Aorta (tissue), 5 donors: Measurements from ENCODE around the gene SPSB4. TPM values are rescaled to one million over a fixed set of nuclear protein-coding genes. Genes with fewer than 3 reads are reported as not detected.
A peak's percentile ranks its signal among the peaks of the same experiment; 100 is the strongest.

ENCODE experiments used
- ATAC-seq: fragments of 200-7000 bp; cut with Tn5 transposase; one replicate; pipeline ENCODE4 v1.9.1; 2022; ENCODE audit warnings: moderate library complexity; ENCODE audit not compliant: low FRiP score
- DNase-seq, 2 donors: peaks; one replicate each; pipeline ENCODE4 v3.0.0-alpha.2; 2020
- H3K27ac ChIP-seq, 2 donors: one replicate each; pipeline ENCODE4 v1.5.1; 2013; ENCODE audit warnings: low read length in 2 of 2, mild to moderate bottlenecking in 2 of 2, moderate library complexity in 2 of 2, control low read depth in 1 of 2, inconsistent platforms in 1 of 2, low read depth in 1 of 2
- H3K27me3 ChIP-seq, 2 donors: one replicate each; pipeline ENCODE4 v1.6.1; 2013; ENCODE audit warnings: control low read depth in 1 of 2, low read length in 1 of 2, mild to moderate bottlenecking in 1 of 2, moderate library complexity in 1 of 2; ENCODE audit not compliant: insufficient read depth in 2 of 2, control insufficient read depth in 1 of 2
- H3K36me3 ChIP-seq, 2 donors: one replicate each; pipeline ENCODE4 v1.6.1; 2013; ENCODE audit warnings: control low read depth in 1 of 2, low read length in 1 of 2, mild to moderate bottlenecking in 1 of 2; ENCODE audit not compliant: insufficient read depth in 2 of 2, control insufficient read depth in 1 of 2
- H3K4me1 ChIP-seq, 2 donors: one replicate each; pipeline ENCODE4 v1.6.1; 2013; ENCODE audit warnings: low read length in 2 of 2, control low read depth in 1 of 2, mild to moderate bottlenecking in 1 of 2, moderate library complexity in 1 of 2; ENCODE audit not compliant: insufficient read depth in 2 of 2, control insufficient read depth in 1 of 2
- H3K4me3 ChIP-seq, 2 donors: one replicate each; pipeline ENCODE4 v1.5.1; 2013; ENCODE audit warnings: low read length in 2 of 2, control low read depth in 1 of 2, mild to moderate bottlenecking in 1 of 2
- H3K9me3 ChIP-seq: one replicate; pipeline ENCODE4 v1.6.1; 2013; ENCODE audit warnings: mild to moderate bottlenecking, low read length; ENCODE audit not compliant: control insufficient read depth
- WGBS, 2 donors: extraction: QIAGEN DNeasy Blood & Tissue Kit; methylation state at CpG; one replicate each; pipeline ENCODE4 v1.1.7; 2013; 5-methylcytosine and 5-hydroxymethylcytosine counted together
- intact Hi-C, 2 donors: fragments of 100-400 bp; cut with DNase I; formaldehyde crosslinking; loops; one replicate each; pipeline versions ENCODE4 v1.14.2 to v1.15.0; 2022
- polyA plus RNA-seq, 2 donors: library from polyadenylated mRNA; stranded (reverse); fragments of 200-250 nt; gene quantifications; one replicate each; pipeline ENCODE4 v1.2.3, GENCODE V29; 2013
- total RNA-seq, 2 donors: library from RNA; stranded (reverse); fragmentation: NEBNext Ultra II Directional; extraction: Animal tissue kit (Norgen Biotek cat#: 25700); gene quantifications; one replicate each; pipeline ENCODE4 v1.2.1, GENCODE V29; 2021
- donor health status: healthy with polysubstance abuse.
- donor health status: Bipolar disorder and iron deficiency.
- donor health status: DM: no; HTN: no; CAD: no.
- donor health status: DM: no; HTN: no; CAD: no.
- donor health status: DM: yes; HTN: yes; CAD: no.

The SPSB4 gene
- total and polyA plus RNA-seq, 4 donors: 0.13 to 2.0 (median 1.0) TPM; not detected in 1

DNA sequence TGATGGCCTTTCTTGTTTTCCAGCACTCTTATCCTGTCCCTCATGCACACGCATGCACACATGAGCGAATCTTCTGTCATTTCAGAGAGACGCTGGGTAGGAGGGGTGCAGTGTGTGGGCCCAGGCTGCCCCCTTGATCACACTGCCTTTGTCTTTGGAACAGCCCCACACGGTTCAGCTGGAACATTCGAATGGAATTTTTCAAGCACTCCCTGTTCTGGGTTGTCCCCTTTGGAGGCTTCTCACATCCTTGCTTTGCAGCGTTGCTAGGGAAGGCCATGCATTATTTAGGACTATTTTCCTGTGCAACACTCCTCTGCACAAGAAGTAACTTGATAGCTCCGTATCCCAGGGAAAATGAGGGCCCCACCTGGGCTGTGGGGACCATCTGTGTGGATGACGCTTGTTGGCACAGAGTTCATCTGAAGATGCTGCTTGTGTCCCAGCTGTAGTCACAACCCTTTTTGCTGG, 78.4 kb downstream of the SPSB4 start:
- Histone ChIP-seq H3K4me3 (no peak overlapping the region), H3K4me1 (no peaks in the 10 kb centered on the region), H3K36me3 (no peaks in the 10 kb centered on the region), H3K9me3 (no peaks in the 10 kb centered on the region), H3K27me3 (no peaks in the 10 kb centered on the region), H3K27ac (no peak overlapping the region)
- DNase-seq: no peak
- no peak for ATAC-seq
- 88% methylated on average over 8 of the region's 8 CpGs for WGBS, 2 donors
- intact Hi-C loops: no loop called here

DNA sequence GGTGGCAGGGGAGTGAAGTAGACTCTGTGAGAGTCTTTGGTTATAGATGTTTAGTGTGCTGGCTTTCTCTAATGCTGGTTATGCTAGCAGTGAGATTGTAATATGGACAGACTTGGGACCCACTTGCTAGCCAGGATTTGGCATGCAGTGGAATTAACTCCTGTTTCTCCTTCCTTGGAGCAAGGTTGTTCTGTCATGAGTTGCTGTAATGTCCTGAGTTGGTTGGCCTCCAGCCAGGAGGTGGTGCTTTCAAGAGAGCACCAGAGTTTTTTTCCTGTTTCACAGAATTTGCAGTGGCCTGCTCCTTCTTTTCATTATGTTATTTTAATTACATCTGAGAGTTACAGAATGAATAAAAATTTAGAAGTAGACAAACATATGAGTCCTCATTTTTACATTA, 92.4 kb downstream of the SPSB4 start:
- H3K27ac ChIP-seq: no peak overlapping the region
- no peaks in the 10 kb centered on the region for H3K9me3 ChIP-seq
- no peaks in the 10 kb centered on the region for H3K4me1 ChIP-seq
- no peaks in the 10 kb centered on the region for H3K27me3 ChIP-seq
- no peaks in the 10 kb centered on the region for H3K36me3 ChIP-seq
- no peak overlapping the region for H3K4me3 ChIP-seq
- no peak for ATAC-seq
- intact Hi-C loops: no loop called here
- no peak for DNase-seq

DNA sequence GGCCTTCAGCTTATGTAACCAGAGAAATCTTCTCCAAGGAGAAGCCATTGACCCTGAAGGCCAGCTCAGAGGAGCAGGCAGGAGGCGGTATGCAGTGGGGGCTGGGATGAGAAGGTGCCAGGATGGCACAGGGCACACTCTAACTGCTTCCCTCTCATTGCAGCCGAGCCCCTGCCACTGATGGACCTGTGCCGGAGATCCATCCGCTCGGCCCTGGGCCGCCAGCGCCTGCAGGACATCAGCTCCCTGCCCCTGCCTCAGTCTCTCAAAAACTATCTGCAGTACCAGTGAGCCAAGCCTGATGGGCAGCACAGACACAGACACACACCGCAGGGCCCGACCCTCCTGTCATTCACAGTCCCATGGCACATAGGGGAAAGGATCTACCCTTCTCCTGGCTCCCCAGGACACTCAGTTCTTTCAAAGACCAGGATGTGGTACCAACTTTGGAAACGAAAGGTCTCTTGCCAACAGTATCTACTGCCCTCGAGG, 95.9 kb downstream of the SPSB4 start:
- Histone ChIP-seq H3K27ac (no peak overlapping the region), H3K36me3 (no peaks in the 10 kb centered on the region), H3K4me1 (no peaks in the 10 kb centered on the region), H3K4me3 (no peak overlapping the region), H3K27me3 (no peaks in the 10 kb centered on the region), H3K9me3 (no peaks in the 10 kb centered on the region)
- ATAC-seq (no peak), DNase-seq (peak in 1 of 2 donors; percentile 41)
- 94 to 95% methylated on average over 11 of the region's 11 CpGs for WGBS, 2 donors
- intact Hi-C loops: no loop called here

DNA sequence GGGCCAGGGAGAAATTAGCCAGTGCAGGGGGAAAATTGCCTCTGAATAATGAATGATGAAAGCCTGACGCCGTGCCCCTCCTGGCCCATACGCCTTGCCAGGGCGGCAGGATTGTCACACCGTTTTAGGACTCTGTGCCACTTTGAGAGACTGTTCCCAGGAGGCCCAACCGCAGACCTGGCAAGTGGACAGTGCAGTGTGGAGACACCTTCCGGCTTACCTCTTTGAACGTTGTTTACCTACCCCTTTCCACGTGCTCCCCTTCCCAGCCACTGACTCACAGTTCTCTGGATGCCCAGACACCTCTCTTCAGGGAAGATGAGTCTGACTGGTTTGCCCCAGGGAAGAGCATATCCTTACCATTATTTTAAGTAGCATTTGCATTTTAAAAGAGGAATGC, 96.5 kb downstream of the SPSB4 start:
- H3K4me3 ChIP-seq: no peak overlapping the region
- ATAC-seq (no peak), DNase-seq (peak in 1 of 2 donors; percentile 51)
- H3K9me3 ChIP-seq: no peaks in the 10 kb centered on the region
- no peaks in the 10 kb centered on the region for H3K4me1 ChIP-seq
- H3K27me3 ChIP-seq: no peaks in the 10 kb centered on the region
- no peaks in the 10 kb centered on the region for H3K36me3 ChIP-seq
- intact Hi-C loops: no loop called here
- WGBS, 2 donors: 76 to 78% methylated on average over 9 of the region's 9 CpGs
- no peak overlapping the region for H3K27ac ChIP-seq

DNA sequence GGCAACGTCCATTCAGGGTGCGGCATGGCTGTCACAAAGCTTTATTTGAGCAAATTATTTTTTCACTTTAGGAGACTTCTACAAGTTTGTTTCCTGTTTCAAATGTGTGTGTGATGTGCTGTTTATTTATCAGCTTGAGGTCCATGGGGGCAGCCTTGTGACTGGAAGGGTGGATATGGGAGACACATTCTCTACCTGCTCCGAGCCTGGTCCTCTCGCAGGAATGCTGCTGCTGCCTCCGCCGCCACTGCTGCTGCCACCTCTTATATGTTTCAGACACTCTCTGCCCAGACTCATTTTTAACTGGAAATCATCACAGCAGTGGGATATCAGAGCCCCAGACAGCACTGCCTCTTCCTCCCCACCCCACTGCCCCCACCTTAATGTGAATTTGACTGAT, 97.0 kb downstream of the SPSB4 start:
- Histone ChIP-seq H3K27me3 (no peaks in the 10 kb centered on the region), H3K4me3 (no peak overlapping the region), H3K4me1 (no peaks in the 10 kb centered on the region), H3K36me3 (no peaks in the 10 kb centered on the region), H3K27ac (no peak overlapping the region), H3K9me3 (no peaks in the 10 kb centered on the region)
- intact Hi-C loops: no loop called here
- WGBS, 2 donors: 94 to 97% methylated on average over 6 of the region's 6 CpGs
- DNase-seq (peak in 1 of 2 donors; percentile 46), ATAC-seq (no peak)

DNA sequence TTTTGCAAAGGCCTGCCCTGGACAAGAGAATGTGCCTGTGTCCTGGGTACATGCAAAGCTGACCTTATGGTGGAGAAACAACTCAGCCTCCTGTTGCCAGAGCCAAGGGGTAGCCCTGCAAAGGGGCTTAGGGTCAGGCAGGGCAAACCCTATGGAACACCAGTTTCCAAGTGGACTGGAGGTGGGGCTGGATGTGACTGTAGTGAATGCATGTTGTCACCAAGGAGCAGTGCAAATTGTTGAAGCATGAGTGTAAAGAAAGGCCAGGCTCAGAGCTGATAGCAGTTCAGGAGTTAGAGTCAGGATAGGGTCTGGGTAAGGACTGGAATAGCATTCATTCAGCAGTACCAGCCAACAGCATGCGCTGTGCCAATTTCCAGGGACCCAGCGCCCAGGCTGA, 97.6 kb downstream of the SPSB4 start:
- H3K27ac ChIP-seq: no peak overlapping the region
- DNase-seq (no peak), ATAC-seq (no peak)
- no peak overlapping the region for H3K4me3 ChIP-seq
- H3K4me1 ChIP-seq: no peaks in the 10 kb centered on the region
- H3K9me3 ChIP-seq: no peaks in the 10 kb centered on the region
- 91 to 97% methylated on average over 2 of the region's 2 CpGs for WGBS, 2 donors
- no peaks in the 10 kb centered on the region for H3K27me3 ChIP-seq
- H3K36me3 ChIP-seq: no peaks in the 10 kb centered on the region
- intact Hi-C loops: no loop called here

- ATAC-seq (peak; percentile 47), DNase-seq (peak in 1 of 2 donors; percentile 59)
- H3K9me3 ChIP-seq: no peaks in the 10 kb centered on the region
- H3K27me3 ChIP-seq: no peaks in the 10 kb centered on the region
- intact Hi-C loops: no loop called here
- H3K27ac ChIP-seq: no peak overlapping the region
- 77 to 80% methylated on average over 12 of the region's 12 CpGs for WGBS, 2 donors
- no peaks in the 10 kb centered on the region for H3K4me1 ChIP-seq
- no peaks in the 10 kb centered on the region for H3K36me3 ChIP-seq
- no peak overlapping the region for H3K4me3 ChIP-seq
Observed at GRCh38 chr3:141150081-141150830, 99.1 kb downstream of the SPSB4 start.

DNA sequence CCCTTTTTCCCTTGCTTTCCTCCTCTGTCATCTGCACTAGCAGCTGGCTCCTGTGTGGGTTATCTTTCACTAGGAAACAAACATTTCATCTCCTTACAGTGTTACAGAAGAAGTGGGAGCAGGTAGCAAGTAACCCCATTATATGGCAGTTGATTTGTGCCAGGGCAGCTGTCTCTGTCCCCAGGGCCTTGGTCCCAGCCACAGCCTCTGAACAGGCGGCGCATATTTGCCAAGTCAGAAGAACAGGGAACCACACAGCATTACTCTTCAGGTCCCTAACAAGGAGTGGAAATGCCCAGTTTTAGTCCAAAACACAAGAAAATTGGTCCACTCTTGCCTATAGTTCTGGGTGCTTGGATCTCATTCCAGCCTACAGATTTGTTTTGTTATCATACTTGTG, 99.8 kb downstream of the SPSB4 start:
- intact Hi-C loops: no loop called here
- no peaks in the 10 kb centered on the region for H3K27me3 ChIP-seq
- H3K36me3 ChIP-seq: no peaks in the 10 kb centered on the region
- 89 to 90% methylated on average over 2 of the region's 2 CpGs for WGBS, 2 donors
- H3K4me3 ChIP-seq: no peak overlapping the region
- no peaks in the 10 kb centered on the region for H3K4me1 ChIP-seq
- no peaks in the 10 kb centered on the region for H3K9me3 ChIP-seq
- ATAC-seq (no peak), DNase-seq (no peak)
- H3K27ac ChIP-seq: no peak overlapping the region

DNA sequence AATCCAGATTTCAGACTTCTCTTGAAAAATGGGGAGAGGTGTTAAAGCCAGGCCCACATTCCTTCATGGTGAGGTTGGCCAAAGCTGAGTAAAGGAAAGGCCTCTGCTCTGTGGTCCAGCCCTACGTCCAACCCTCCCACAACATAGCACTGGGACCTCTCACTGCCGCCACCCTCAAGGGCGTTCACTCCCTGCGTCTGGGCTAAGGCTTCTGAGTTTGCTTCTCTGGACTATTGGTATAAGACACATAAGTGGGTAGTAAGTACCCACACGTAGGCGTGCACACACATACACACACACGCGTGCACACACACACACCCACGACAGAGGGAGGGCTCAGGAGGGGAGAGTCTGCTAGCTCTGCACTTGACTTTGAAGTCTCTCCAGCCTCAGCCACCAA, 100.3 kb downstream of the SPSB4 start:
- H3K9me3 ChIP-seq: no peaks in the 10 kb centered on the region
- intact Hi-C loops: no loop called here
- no peaks in the 10 kb centered on the region for H3K4me1 ChIP-seq
- no peaks in the 10 kb centered on the region for H3K27me3 ChIP-seq
- DNase-seq (no peak), ATAC-seq (peak; percentile 40)
- H3K36me3 ChIP-seq: no peaks in the 10 kb centered on the region
- 78 to 89% methylated on average over 9 of the region's 9 CpGs for WGBS, 2 donors
- H3K4me3 ChIP-seq: no peak overlapping the region
- no peak overlapping the region for H3K27ac ChIP-seq
